Uterus (tissue), 2 donors: ENCODE data around the gene ANKRD55.

Experiments used
- CTCF ChIP-seq, 4 experiments: fragments of 200-600 bp in 2 of 4; fragments of 450-650 bp in 2 of 4; sonication (generic) in 2 of 4; IDR thresholded peaks; one replicate each; pipeline ENCODE4 v1.5.1; 2016 to 2019; ENCODE audit warnings: antibody characterized with exemption in 4 of 4, mild to moderate bottlenecking in 2 of 4, moderate library complexity in 1 of 4
- POLR2A ChIP-seq, 2 donors: fragments of 450-650 bp; IDR thresholded peaks; one replicate each; pipeline ENCODE4 v1.6.1; 2016; ENCODE audit warnings: antibody characterized with exemption in 2 of 2, mild to moderate bottlenecking in 1 of 2, moderate library complexity in 1 of 2

- TF ChIP-seq CTCF (IDR thresholded peaks at IDR 0.05) = no peak
- TF ChIP-seq POLR2A (IDR thresholded peaks at IDR 0.05) = no peak
These were observed 176.3 kb downstream of the ANKRD55 start for GRCh38 chr5:56056875-56057274.
